Measurements from ENCODE around the gene TPGS2. TPM values are rescaled to one million over a fixed set of nuclear protein-coding genes. Genes with fewer than 3 reads are reported as not detected.

Gene TPGS2
- total RNA-seq, 4 donors from 2014 or later = 44.0 to 83.4 (median 66.7) TPM

DNA sequence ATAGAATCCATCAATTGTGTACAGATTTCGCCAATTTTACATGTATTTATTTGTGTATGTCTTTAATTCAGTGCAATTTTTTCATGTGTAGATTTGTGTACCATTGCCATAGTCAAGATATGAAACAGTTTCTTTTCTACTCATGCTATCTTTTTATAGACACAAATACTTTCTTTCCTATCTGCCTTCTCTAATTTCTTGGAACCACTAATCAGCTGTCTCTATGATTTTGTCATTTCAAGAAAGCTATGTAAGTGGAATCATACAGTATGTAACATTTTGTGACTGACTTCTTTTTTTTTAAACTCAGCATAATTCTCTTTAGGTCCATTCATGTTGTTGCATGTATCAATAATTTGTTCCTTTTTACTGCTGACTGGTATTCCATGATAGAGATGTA, 33.4 kb upstream of the TPGS2 start:
- WGBS = 96% methylated on average over 1 of the region's 1 CpG
- Histone ChIP-seq H3K4me3 (no peak overlapping the region), H3K4me1 (no peaks in the 10 kb centered on the region), H3K36me3 (no peaks in the 10 kb centered on the region), H3K9me3 (no peaks in the 10 kb centered on the region), H3K27ac (no peak overlapping the region), H3K27me3 (no peaks in the 10 kb centered on the region)
- no peak for DNase-seq (ENCODE audit: low spot score in 2 of 2)
- TF ChIP-seq, protein P1, sequence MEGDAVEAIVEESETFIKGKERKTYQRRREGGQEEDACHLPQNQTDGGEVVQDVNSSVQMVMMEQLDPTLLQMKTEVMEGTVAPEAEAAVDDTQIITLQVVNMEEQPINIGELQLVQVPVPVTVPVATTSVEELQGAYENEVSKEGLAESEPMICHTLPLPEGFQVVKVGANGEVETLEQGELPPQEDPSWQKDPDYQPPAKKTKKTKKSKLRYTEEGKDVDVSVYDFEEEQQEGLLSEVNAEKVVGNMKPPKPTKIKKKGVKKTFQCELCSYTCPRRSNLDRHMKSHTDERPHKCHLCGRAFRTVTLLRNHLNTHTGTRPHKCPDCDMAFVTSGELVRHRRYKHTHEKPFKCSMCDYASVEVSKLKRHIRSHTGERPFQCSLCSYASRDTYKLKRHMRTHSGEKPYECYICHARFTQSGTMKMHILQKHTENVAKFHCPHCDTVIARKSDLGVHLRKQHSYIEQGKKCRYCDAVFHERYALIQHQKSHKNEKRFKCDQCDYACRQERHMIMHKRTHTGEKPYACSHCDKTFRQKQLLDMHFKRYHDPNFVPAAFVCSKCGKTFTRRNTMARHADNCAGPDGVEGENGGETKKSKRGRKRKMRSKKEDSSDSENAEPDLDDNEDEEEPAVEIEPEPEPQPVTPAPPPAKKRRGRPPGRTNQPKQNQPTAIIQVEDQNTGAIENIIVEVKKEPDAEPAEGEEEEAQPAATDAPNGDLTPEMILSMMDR (IDR thresholded peaks at IDR 0.05) = no peak
- TF ChIP-seq POLR2A (IDR thresholded peaks at IDR 0.05) (no peak), POLR2AphosphoS5 (IDR thresholded peaks at IDR 0.05) (no peak), EP300 (IDR thresholded peaks at IDR 0.05) (no peak)

DNA sequence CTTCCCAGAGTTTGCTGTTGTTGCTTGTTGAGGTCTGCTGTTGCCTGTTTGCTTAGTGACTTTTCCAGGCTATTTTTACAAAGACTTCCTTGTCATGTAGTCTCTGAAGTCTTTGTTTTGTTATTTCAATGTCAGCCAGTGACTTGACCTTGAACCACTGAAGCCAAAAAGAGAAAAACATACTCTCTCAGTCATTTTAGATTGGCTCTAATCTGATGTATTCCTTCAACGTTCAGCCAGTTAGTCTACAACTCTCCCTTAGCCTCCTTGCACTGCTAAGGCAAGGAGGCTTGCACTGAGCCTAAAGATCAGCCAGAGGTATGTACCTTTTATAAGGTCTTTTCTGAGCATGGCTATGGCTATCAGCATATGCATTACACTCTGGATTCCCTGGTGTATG, 28.0 kb upstream of the TPGS2 start:
- WGBS = 64% methylated on average over 1 of the region's 1 CpG
- Histone ChIP-seq H3K4me3 (no peak overlapping the region), H3K4me1 (no peaks in the 10 kb centered on the region), H3K36me3 (peaks cover 10% of the 10 kb centered on the region), H3K9me3 (no peaks in the 10 kb centered on the region), H3K27me3 (no peaks in the 10 kb centered on the region), H3K27ac (no peak overlapping the region)
- TF ChIP-seq POLR2A (IDR thresholded peaks at IDR 0.05) (no peak), POLR2AphosphoS5 (IDR thresholded peaks at IDR 0.05) (no peak), EP300 (IDR thresholded peaks at IDR 0.05) (no peak)
- TF ChIP-seq, protein P1 (IDR thresholded peaks at IDR 0.05) = no peak
- DNase-seq (ENCODE audit: low spot score in 2 of 2) = no peak

DNA sequence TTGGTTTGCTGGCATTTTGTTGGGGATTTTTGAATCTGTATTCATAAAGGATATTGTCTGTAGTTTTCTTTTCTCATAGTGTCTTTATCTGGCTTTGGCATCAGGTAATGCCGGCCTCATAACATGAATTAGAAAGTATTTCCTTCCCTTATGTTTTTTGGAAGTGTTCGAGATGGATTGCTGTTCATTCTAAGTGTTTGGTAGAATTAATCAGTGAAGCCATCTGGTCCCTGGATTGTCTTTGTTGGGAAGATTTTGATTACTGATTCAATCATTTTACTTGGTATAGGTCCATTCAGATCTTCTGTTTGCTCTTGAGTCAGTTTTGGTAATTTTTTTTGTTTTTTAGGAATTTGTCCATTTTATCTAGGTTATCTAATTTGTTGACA, 22.4 kb upstream of the TPGS2 start:
- Histone ChIP-seq H3K36me3 (peaks cover 10% of the 10 kb centered on the region), H3K4me1 (peaks cover 4% of the 10 kb centered on the region), H3K27ac (no peak overlapping the region), H3K4me3 (no peak overlapping the region), H3K27me3 (no peaks in the 10 kb centered on the region), H3K9me3 (no peaks in the 10 kb centered on the region)
- no peak for TF ChIP-seq EP300 (IDR thresholded peaks at IDR 0.05)
- WGBS = 54% methylated on average over 2 of the region's 2 CpGs
- DNase-seq (ENCODE audit: low spot score in 2 of 2) = no peak

DNA sequence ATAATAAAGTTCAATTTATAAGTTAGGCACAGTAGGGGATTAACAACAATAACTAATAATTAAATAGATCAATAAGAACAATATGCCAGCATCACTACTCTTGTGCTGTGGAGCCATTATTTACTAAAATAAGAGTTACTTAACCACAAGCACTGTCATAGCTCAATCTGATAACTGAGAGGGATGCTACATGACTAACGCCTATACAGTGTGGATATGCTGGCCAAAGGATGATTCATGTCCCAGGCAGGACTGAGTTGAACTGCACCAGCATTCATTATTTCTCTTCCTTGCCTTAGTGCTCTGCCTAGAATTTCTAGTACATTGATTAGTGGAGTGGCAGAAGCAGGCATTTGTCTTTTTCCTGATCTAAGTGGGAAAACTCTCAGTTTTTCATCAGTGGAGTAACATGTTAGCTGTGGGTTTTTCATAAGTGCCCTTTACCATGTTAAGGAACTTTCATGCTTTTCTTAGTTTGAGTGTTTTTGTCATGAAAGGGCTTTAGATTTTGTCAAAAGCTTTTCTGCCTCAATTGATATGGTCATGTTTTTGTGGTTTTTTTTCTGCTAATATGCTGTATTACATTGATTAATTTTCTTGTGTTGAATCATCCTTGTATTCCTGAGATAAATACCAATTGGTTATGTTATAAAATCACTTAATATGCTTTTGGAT, 21.9 kb upstream of the TPGS2 start:
- Histone ChIP-seq H3K4me1 (peaks cover 4% of the 10 kb centered on the region), H3K4me3 (no peak overlapping the region), H3K9me3 (no peaks in the 10 kb centered on the region), H3K36me3 (peaks cover 10% of the 10 kb centered on the region), H3K27ac (no peak overlapping the region), H3K27me3 (no peaks in the 10 kb centered on the region)
- 64% methylated on average over 1 of the region's 1 CpG for WGBS
- TF ChIP-seq POLR2AphosphoS5 (IDR thresholded peaks at IDR 0.05) = no peak
- TF ChIP-seq, protein P1 (IDR thresholded peaks at IDR 0.05) = no peak
- TF ChIP-seq POLR2A (IDR thresholded peaks at IDR 0.05) = no peak
- no peak for TF ChIP-seq EP300 (IDR thresholded peaks at IDR 0.05)
- no peak for DNase-seq (ENCODE audit: low spot score in 2 of 2)

DNA sequence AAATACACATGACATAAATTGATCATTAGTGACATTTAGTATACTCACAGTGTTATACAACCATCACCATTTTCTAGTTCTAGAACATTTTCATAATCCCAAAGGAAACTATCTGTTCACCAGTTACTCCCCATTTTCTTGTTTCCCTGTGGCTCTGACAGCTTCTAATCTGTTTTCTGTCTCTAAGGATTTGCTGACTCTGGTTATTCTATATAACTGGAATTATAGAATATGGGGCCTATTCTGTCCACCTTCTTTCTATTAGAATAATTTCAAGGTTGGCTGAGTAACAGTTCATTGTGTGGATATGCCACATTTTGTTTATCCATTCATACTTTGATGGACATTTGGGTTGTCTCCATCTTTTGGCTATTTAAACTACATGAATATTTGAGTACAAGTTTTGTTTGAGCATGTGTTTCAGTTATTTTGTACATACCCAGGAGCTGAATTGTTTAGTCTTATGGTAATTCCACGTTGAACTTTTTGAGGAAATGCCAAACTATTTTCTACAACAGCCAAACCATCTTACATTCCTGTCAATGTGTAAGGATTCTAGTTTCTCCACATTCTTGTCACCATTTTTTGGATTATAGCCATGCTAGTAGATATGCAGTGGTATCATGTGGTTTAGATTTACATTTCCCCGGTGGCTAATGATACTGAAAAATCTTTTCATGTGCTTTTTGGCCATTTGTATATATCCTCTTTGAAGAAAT, 20.6 kb upstream of the TPGS2 start:
- TF ChIP-seq EP300 (IDR thresholded peaks at IDR 0.05) (no peak), POLR2A (IDR thresholded peaks at IDR 0.05) (no peak), POLR2AphosphoS5 (IDR thresholded peaks at IDR 0.05) (no peak)
- TF ChIP-seq, protein P1 (IDR thresholded peaks at IDR 0.05) = no peak
- Histone ChIP-seq H3K9me3 (no peaks in the 10 kb centered on the region), H3K4me1 (peaks cover 4% of the 10 kb centered on the region), H3K4me3 (no peak overlapping the region), H3K27me3 (no peaks in the 10 kb centered on the region), H3K27ac (no peak overlapping the region), H3K36me3 (peaks cover 10% of the 10 kb centered on the region)
- 40% methylated on average over 2 of the region's 2 CpGs for WGBS
- no peak for DNase-seq (ENCODE audit: low spot score in 2 of 2)

Measured in suprapubic skin (tissue), 4 donors.